Activated naive CD4-positive, alpha-beta T cell treated with Interleukin-2 at 50 U/mL for 16 hours (primary cell): ENCODE results near the gene GPR32.
"Not testable (repeated sequence)": the region's sequence is repeated elsewhere in the genome, so short reads cannot be mapped to it uniquely, and the experiment has no call there.

Experiments used
- DNase-seq: peaks from one replicate; pipeline ENCODE4 v3.0.0-alpha.2; 2020

The GPR32 gene

GRCh38 chr19:50770164-50770563, at the start of gene GPR32:
GPR32 (plus strand) TSS chr19:50770464; CDS start chr19:50770601, 137 bp downstream.
- not testable (repeated sequence) for DNase-seq

DNA sequence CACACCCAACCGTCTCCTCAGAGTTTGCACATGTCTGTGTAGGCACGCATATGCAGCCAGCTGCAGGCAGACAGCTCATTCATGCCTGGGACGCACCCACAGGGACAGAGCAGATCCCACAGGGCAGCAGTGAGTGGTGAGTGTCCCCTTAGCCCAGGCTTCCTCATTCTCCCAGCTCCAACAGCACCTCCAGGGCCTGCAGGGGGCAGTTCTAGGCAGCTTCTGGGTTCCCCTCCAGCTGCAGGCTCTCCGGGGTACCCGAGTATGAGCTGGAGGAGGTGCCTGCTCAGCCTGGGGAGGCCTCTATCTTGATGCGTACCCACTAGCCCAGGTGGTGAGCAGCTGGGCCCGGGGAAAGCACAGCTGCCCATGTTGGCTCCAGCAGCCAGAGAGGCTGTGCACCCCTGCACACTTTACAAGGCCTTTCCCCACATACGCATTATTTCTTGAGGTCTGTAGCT, 49.3 kb upstream of the GPR32 start:
- DNase-seq = no peak

GRCh38 chr19:50721441-50722137, 48.7 kb upstream of the GPR32 start:
- DNase-seq = no peak

DNA sequence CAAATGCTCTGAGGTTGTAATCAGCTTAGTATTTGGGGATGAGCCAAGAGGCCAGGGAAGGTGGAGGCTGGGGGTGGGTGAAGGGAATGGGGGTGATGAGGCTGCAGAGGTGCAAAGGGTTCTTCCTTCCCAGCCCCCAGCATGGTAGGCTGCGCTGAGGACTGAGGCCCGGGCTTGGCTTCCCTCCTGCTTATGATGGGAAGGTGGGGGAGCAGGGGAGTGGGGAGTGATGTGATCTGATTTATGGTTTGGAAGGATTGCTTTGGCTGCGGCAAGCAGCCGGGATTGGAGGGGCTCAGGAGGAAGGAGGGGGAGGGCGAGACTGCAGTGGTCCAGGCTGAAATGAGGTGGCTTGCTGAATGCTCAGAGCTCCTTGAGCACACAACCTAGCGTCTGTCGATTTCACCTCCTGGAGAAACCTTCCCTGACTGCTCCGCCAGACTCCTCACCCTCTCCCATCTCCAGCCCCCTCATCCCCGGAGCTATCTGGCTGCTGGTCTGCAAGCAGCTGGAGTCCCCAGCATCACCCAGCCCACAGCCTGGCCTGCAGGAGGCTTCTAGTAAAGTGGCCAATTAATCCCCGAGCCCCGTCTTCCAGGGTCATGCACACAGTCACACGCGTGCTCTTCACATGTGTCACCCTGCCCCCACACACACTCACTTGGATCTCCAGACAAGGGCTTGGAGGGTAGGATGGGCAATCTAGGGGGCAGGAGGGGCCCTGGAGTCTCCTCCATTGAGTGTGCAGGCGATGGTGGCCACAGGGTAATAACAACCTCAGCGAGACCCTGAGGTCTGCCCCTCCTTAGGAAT, 47.9 kb upstream of the GPR32 start:
- no peak for DNase-seq

DNA sequence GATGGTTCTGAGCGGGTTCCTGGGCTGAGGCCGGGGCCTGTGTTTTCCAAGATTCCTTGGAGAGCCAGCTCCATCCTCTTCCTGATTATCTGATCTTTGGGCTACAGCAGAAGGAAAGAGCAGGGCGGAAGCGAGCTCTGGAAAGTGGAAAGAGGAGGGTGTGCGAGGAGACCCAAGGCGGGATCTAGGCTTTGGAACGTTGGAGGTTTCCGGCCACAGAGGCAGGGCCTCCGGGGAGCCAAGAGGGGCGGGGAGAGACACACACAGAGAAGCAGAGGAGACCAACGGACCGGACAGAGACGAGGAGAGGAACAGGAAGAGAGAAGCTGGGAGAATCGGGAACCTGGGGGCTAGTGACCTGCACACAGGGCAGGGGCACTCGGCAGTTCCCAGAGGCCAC, 47.2 kb upstream of the GPR32 start, which contains the start of gene CLEC11A:
CLEC11A (plus strand) TSS at position 296 of the 400 bp plus-strand sequence. CDS start 162 bp downstream, outside the sequence.
- no peak for DNase-seq

GRCh38 chr19:50723735-50724521, 46.3 kb upstream of the GPR32 start:
- no peak for DNase-seq

GRCh38 chr19:50724522-50725217, 45.6 kb upstream of the GPR32 start:
- DNase-seq = peak; percentile 81

- no peak for DNase-seq
These were observed 44.9 kb upstream of the GPR32 start for GRCh38 chr19:50725218-50725910.

DNA sequence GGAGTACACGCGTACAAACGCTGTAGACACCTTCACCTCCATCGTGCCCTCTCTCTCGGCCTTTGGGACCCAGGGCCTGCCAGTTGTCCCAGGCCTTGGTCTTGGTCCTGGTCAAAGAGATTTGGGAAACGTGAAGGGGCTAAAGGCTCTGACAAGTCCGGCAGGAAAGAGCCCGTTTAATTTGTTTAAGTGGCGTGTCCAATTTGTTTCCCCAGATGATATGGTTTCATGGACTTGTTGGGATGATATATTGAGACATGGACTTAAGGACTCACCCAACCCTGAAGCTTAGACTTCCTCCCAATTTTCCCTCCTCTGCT, 44.4 kb upstream of the GPR32 start:
- no peak for DNase-seq

- peak; percentile 45 for DNase-seq
These were observed 42.1 kb upstream of the GPR32 start for GRCh38 chr19:50728084-50728737.

GRCh38 chr19:50729894-50730293, 40.4 kb upstream of the GPR32 start:
- no peak for DNase-seq

GRCh38 chr19:50735869-50736268, 34.4 kb upstream of the GPR32 start:
- DNase-seq = no peak

DNA sequence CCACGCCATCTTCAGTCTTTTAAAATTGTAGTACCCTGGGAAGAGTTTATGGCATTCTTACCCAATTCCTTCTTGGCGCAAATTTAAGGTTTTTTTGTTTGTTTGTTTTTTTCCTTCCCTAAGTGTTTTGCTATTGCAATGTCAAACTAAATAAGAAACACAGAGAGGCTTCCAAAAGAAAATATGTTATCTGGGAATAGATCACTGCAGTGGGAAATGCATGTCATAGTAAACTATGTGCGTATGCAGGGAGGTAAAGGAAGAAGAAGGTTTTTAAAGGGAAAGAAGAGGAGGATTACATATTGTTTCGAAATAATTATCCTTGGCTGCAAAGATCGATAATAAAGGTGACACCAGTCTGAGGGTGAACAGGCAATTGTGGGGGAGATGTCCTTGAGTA, 33.9 kb upstream of the GPR32 start:
- DNase-seq = no peak

DNA sequence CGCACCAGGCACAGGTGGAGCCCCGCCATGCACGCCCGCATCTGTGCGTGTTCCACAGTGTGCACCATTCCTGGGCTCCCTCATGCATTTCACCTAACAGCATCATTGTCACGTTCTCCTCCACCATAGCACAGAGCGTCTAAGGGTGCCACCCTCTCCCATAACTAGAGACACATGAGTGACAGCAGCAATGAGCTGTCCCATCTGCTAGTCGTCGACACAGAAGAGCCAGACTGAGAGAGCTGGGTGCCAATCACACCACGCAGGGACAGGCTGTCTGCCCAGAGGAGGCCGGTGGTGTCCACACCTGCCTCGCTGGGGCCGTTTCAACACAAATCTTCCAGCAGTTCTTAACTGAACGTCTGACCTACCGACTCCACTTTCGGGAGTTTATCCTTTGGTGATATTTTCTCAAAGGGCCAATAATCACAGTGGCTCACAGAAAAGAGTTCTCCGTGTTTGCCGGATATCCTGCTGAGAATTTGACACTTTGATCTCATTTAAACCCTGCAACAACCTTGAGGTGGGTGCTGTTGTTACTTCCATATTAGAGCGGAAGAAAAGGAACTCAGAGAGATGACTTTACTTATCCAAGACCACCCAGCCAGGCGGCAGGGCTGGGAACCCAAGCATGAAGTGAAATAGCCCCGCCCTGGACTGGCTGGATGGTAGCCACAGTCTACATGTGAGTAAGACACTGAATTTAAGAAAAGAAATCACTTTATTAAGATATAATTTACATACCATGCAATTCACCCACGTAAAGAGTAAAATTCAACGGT, 30.9 kb upstream of the GPR32 start:
- no peak for DNase-seq

GRCh38 chr19:50739914-50740426, 30.3 kb upstream of the GPR32 start:
- no peak for DNase-seq

- no peak for DNase-seq
These were observed 28.9 kb upstream of the GPR32 start for GRCh38 chr19:50741179-50741933.

DNA sequence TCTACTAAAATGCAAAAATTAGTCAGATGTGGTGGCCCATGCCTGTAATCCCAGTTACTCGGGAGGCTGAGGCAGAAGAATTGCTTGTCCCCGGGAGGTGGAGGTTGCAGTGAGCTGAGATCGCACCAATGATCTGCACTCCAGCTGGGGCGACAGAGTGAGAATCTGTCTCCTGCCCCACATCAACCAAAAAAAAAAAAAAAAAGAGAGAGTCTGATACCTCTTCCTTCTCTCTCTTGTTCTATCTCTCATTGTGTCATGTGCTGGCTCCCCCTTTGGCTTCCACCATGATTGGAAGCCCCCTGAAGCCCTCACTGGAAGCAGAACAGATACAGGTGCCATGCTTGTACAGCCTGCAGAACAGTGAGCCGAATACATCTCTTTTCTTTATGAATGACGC, 26.7 kb upstream of the GPR32 start:
- DNase-seq = no peak

GRCh38 chr19:50745221-50745620, 25.0 kb upstream of the GPR32 start:
- no peak for DNase-seq

DNA sequence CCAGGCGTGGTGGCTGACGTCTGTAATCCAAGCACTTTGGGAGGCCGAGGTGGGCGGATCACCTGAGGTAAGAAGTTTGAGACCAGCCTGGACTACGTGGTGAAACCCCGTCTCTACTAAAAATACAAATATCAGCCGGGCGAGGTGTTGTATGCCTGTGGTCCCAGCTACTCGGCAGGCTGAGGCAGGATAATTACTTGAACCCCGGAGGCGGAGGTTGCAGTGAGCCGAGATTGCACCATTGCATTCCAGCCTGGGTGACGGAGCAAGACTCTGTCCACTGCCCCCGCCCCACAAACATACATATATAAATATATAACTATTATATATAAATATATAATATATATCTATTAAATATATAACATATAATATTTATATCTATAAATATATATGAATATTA, 23.1 kb upstream of the GPR32 start:
- DNase-seq = not testable (repeated sequence)

DNA sequence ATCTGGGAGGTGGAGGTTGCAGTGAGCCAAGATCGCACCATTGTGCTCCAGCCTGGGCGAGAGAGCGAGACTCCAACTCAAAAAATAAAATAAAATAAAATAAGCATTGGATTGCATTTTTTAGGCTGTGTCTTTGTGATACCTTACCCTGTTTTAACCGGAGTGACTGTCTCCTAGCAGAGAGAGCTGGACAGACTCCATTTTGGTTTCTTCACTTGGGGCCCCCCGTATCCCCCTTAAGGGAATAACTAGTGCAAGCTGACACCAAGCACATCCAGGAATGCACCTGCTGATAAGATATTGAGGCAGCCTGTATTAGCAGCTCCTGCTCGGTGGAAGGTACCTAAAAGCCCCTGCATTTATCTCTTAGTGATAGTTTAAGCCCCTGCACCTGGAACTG, 20.8 kb upstream of the GPR32 start:
- DNase-seq = no peak
